PC-3 (cell line): Measurements from ENCODE around the gene LCNL1. TPM values are rescaled to one million over a fixed set of nuclear protein-coding genes. Genes with fewer than 3 reads are reported as not detected.

Experiments used
- ATAC-seq: fragments of 200-7000 bp; cut with Tn5 transposase; 2 replicates; pipeline ENCODE4 v1.9.1; 2020; ENCODE audit warnings: mild to moderate bottlenecking, moderate library complexity
- BruUV-seq: library from RNA; stranded (reverse); fragments of 400-500 nt; replicated peaks from 2 replicates; lab custom pipeline; 2021; lab: Mats Ljungman, UMichigan
- CTCF ChIA-PET: fragments of 300-600 bp; sonication (Branson Sonifier 250); formaldehyde crosslinking; loops from one replicate; lab custom pipeline; 2022; ENCODE audit warnings: antibody characterized with exemption; lab: Charles Lee
- POLR2A ChIA-PET: fragments of 300-600 bp; sonication (Branson Sonifier 250); formaldehyde crosslinking; loops from one replicate; lab custom pipeline; 2022; ENCODE audit warnings: antibody characterized with exemption; ENCODE audit not compliant: unreplicated experiment; lab: Charles Lee
- DNase-seq: peaks from one replicate; pipeline ENCODE4 v3.0.0-alpha.2; 2015
- H2AFZ ChIP-seq: fragments of 300-600 bp; sonication (generic); 2 replicates; pipeline ENCODE4 v1.6.0; 2016; ENCODE audit warnings: antibody characterized with exemption, low read length
- H3F3A ChIP-seq: fragments of 300-600 bp; sonication (generic); one replicate; pipeline ENCODE4 v1.6.0; 2017; ENCODE audit warnings: antibody characterized with exemption, low read length, control low read depth, mild to moderate bottlenecking; ENCODE audit not compliant: unreplicated experiment
- H3K27ac ChIP-seq: fragments of 300-600 bp; sonication (generic); 2 replicates; pipeline ENCODE4 v1.5.1; 2016; ENCODE audit warnings: mild to moderate bottlenecking, low read length
- H3K27me3 ChIP-seq: fragments of 300-600 bp; sonication (generic); 2 replicates; pipeline ENCODE4 v1.6.1; 2016; ENCODE audit warnings: low read length, mixed read lengths
- H3K36me3 ChIP-seq: fragments of 300-600 bp; sonication (generic); 2 replicates; pipeline ENCODE4 v1.6.1; 2016; ENCODE audit warnings: low read depth, mixed run types, low read length, mixed read lengths
- H3K4me1 ChIP-seq: fragments of 300-600 bp; sonication (generic); 2 replicates; pipeline ENCODE4 v1.5.1; 2016; ENCODE audit warnings: low read length; ENCODE audit not compliant: insufficient read depth
- H3K4me2 ChIP-seq: fragments of 300-600 bp; sonication (generic); 2 replicates; pipeline ENCODE4 v1.6.0; 2016; ENCODE audit warnings: low read length
- H3K4me3 ChIP-seq: fragments of 300-600 bp; sonication (generic); 2 replicates; pipeline ENCODE4 v1.5.1; 2016; ENCODE audit warnings: mild to moderate bottlenecking, low read length, mixed read lengths
- H3K79me2 ChIP-seq: fragments of 300-600 bp; sonication (generic); 2 replicates; pipeline ENCODE4 v1.6.1; 2017; ENCODE audit warnings: low read length, mixed read lengths
- H3K9ac ChIP-seq: fragments of 300-600 bp; sonication (generic); 2 replicates; pipeline ENCODE4 v1.6.0; 2016; ENCODE audit warnings: mild to moderate bottlenecking, low read length
- H3K9me2 ChIP-seq: fragments of 300-600 bp; sonication (generic); replicated peaks from 2 replicates; pipeline ENCODE4 v1.6.1; 2016; ENCODE audit warnings: mixed run types, low read length, mixed read lengths
- H3K9me3 ChIP-seq: fragments of 300-600 bp; sonication (generic); 2 replicates; pipeline ENCODE4 v1.6.1; 2016; ENCODE audit warnings: low read length, mixed read lengths
- H4K20me1 ChIP-seq: fragments of 300-600 bp; sonication (generic); 2 replicates; pipeline ENCODE4 v1.6.1; 2016; ENCODE audit warnings: low read length, mixed read lengths
- EZH2 ChIP-seq: fragments of 300-600 bp; sonication (generic); IDR thresholded peaks from one replicate; pipeline ENCODE4 v1.6.1; 2017; ENCODE audit warnings: antibody characterized with exemption, mild to moderate bottlenecking, low read length; ENCODE audit not compliant: unreplicated experiment
- EZH2phosphoT487 ChIP-seq: fragments of 300-600 bp; sonication (generic); IDR thresholded peaks from 2 replicates; pipeline ENCODE4 v1.6.1; 2018; ENCODE audit warnings: mild to moderate bottlenecking, antibody characterized with exemption, low read length, borderline replicate concordance
- intact Hi-C: fragments of 100-400 bp; cut with micrococcal nuclease; formaldehyde crosslinking; loops from 2 replicates; pipeline ENCODE4 v1.9.0; 2023
- total RNA-seq: library from RNA; depleted of rRNA; stranded (reverse); fragments of >200 nt; gene quantifications from 2 replicates; pipeline ENCODE4 v1.2.3, GENCODE V29; 2014
- TF ChIP-seq, protein P1 (sequence below): fragments of 300-600 bp; sonication (generic); conservative IDR thresholded peaks from 2 replicates; pipeline ENCODE4 v1.5.1; 2017; ENCODE audit warnings: antibody characterized with exemption, low read depth, mild to moderate bottlenecking, low read length

LCNL1 gene
- total RNA-seq, 1 experiment from 2014 or later = not detected

GRCh38 chr9:136941231-136942111 is 41.3 kb upstream of the LCNL1 start:
- ChIA-PET CTCF (no interaction called here), POLR2A (no interaction called here)
- no peaks in the 10 kb centered on the region; the same call in 1 of the 2 replicates for H3K36me3 ChIP-seq

DNA sequence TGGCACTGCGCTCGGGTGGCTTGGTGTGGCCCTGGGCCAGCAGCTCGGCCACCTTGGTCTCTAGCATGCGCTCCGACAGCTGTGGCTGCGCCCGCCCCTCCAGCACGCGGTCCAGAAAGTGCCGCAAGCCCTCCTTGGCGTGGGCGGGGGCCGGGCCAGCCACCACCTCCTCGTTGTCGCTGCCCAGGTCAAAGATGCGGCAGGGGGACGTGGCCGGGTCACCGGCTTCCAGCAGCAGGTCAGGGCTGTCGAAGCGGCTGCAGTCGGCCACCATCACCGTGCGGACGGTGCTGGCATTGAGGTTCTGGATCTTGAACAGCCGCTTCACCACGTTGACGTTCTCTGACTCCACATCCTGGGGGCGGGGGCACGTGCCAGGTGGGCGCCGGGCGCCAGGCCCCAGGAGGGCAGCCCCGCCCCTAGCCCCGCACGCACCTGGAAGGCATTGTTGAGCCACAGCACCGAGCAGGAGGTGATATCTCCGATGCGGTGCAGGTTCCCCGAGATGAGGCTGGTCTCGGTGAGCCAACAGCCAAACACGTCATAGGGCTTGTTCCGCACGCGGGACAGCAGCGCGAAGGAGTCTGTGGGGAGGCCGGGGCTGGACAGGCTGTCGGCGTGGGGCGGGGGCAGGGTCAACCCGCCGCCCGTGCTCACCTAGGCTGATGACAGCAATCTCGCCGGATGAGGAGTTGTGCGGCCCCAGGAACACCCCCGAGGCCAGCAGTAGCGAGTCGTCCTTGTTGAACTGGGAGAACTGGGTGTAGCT is 40.5 kb upstream of the LCNL1 start:
- ChIA-PET POLR2A (no interaction called here), CTCF (no interaction called here)
- H3K9me2 ChIP-seq = no peaks in the 10 kb centered on the region
- no peaks in the 10 kb centered on the region for H4K20me1 ChIP-seq
- H3K36me3 ChIP-seq = no peaks in the 10 kb centered on the region; the same call in 1 of the 2 replicates
- H3K27ac ChIP-seq = no peak overlapping the region
- H3K4me3 ChIP-seq = no peak overlapping the region; the same call in 1 of the 2 replicates
- no peak overlapping the region for H3K9ac ChIP-seq
- intact Hi-C loops = no loop called here
- ATAC-seq = no peak
- no peaks in the 10 kb centered on the region; the same call in 1 of the 2 replicates for H3K4me1 ChIP-seq
- no TSS peak for BruUV-seq
- no peaks in the 10 kb centered on the region for H3K9me3 ChIP-seq
- H3K4me2 ChIP-seq = peak overlapping the region; percentile 98
- H3K27me3 ChIP-seq = no peaks in the 10 kb centered on the region
- TF ChIP-seq EZH2phosphoT487 (no peak), EZH2 (no peak)
- TF ChIP-seq, protein P1, sequence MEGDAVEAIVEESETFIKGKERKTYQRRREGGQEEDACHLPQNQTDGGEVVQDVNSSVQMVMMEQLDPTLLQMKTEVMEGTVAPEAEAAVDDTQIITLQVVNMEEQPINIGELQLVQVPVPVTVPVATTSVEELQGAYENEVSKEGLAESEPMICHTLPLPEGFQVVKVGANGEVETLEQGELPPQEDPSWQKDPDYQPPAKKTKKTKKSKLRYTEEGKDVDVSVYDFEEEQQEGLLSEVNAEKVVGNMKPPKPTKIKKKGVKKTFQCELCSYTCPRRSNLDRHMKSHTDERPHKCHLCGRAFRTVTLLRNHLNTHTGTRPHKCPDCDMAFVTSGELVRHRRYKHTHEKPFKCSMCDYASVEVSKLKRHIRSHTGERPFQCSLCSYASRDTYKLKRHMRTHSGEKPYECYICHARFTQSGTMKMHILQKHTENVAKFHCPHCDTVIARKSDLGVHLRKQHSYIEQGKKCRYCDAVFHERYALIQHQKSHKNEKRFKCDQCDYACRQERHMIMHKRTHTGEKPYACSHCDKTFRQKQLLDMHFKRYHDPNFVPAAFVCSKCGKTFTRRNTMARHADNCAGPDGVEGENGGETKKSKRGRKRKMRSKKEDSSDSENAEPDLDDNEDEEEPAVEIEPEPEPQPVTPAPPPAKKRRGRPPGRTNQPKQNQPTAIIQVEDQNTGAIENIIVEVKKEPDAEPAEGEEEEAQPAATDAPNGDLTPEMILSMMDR = no peak
- H3K79me2 ChIP-seq = peaks cover 26% of the 10 kb centered on the region
- H2AFZ ChIP-seq = no peak overlapping the region
- DNase-seq = no peak
- no peaks in the 10 kb centered on the region for H3F3A ChIP-seq

More at GRCh38 chr9:136941231-136942111, 41.3 kb upstream of the LCNL1 start:
- Histone ChIP-seq H3K27me3 (no peaks in the 10 kb centered on the region), H3K4me2 (no peak overlapping the region), H4K20me1 (no peaks in the 10 kb centered on the region), H3F3A (no peaks in the 10 kb centered on the region), H3K9me3 (no peaks in the 10 kb centered on the region), H3K9me2 (no peaks in the 10 kb centered on the region), H3K79me2 (peaks cover 26% of the 10 kb centered on the region), H2AFZ (no peak overlapping the region), H3K4me3 (no peak overlapping the region), H3K27ac (no peak overlapping the region), H3K9ac (no peak overlapping the region), H3K4me1 (no peaks in the 10 kb centered on the region; the same call in 1 of the 2 replicates)
- TF ChIP-seq EZH2phosphoT487 (no peak), EZH2 (no peak)
- TF ChIP-seq, protein P1 = no peak
- no TSS peak for BruUV-seq
- intact Hi-C loops = no loop called here
- DNase-seq (no peak), ATAC-seq (no peak)
